Activated CD8-positive, alpha-beta T cell treated with anti-CD3 and anti-CD28 coated beads for 36 hours (primary cell): ENCODE data around the gene GCAT. TPM values are rescaled to one million over a fixed set of nuclear protein-coding genes. Genes with fewer than 3 reads are reported as not detected.

ENCODE experiments used
- ATAC-seq: fragments of 200-7000 bp; cut with Tn5 transposase; one replicate; pipeline ENCODE4 v1.10.0; 2021; ENCODE audit warnings: mild to moderate bottlenecking, moderate library complexity
- CTCF ChIA-PET: fragments of 350-600 bp; sonication (Branson Sonifier 250); formaldehyde crosslinking; loops from one replicate; lab custom pipeline; 2021; ENCODE audit warnings: antibody characterized with exemption; lab: Charles Lee
- POLR2A ChIA-PET: fragments of 350-600 bp; sonication (Branson Sonifier 250); formaldehyde crosslinking; loops from one replicate; lab custom pipeline; 2021; ENCODE audit warnings: antibody characterized with exemption; lab: Charles Lee
- DNase-seq: peaks from one replicate; pipeline ENCODE4 v3.0.0-alpha.2; 2020
- H3K27ac Mint-ChIP-seq: one replicate; pipeline ENCODE4 v1.8.0; 2021; ENCODE audit warnings: mild to moderate bottlenecking, mixed read lengths
- H3K27me3 Mint-ChIP-seq: one replicate; pipeline ENCODE4 v1.8.0; 2021; ENCODE audit warnings: mixed read lengths
- H3K36me3 Mint-ChIP-seq: one replicate; pipeline ENCODE4 v1.8.0; 2021; ENCODE audit warnings: low read depth, mixed read lengths
- H3K4me1 Mint-ChIP-seq: one replicate; pipeline ENCODE4 v1.8.0; 2021; ENCODE audit warnings: low read depth, mixed read lengths
- H3K4me3 Mint-ChIP-seq: one replicate; pipeline ENCODE4 v1.8.0; 2021; ENCODE audit warnings: mild to moderate bottlenecking, moderate library complexity, mixed read lengths
- H3K9me3 Mint-ChIP-seq: one replicate; pipeline ENCODE4 v1.8.0; 2021; ENCODE audit warnings: mixed read lengths
- intact Hi-C: fragments of 100-400 bp; cut with micrococcal nuclease; formaldehyde crosslinking; loops from one replicate; pipeline ENCODE4 v1.10.0; 2022
- total RNA-seq, 2 experiments: library from RNA; stranded (reverse); gene quantifications; one replicate each; pipeline ENCODE4 v1.2.3, GENCODE V29; 2021
- TF ChIP-seq, protein P1 (sequence below): fragments of 200-600 bp; IDR thresholded peaks from one replicate; pipeline ENCODE4 v1.8.0; 2022; ENCODE audit warnings: antibody characterized with exemption, mild to moderate bottlenecking

GCAT gene
- total RNA-seq, 2 experiments from 2014 or later, result 19.0 to 20.4 TPM

DNA sequence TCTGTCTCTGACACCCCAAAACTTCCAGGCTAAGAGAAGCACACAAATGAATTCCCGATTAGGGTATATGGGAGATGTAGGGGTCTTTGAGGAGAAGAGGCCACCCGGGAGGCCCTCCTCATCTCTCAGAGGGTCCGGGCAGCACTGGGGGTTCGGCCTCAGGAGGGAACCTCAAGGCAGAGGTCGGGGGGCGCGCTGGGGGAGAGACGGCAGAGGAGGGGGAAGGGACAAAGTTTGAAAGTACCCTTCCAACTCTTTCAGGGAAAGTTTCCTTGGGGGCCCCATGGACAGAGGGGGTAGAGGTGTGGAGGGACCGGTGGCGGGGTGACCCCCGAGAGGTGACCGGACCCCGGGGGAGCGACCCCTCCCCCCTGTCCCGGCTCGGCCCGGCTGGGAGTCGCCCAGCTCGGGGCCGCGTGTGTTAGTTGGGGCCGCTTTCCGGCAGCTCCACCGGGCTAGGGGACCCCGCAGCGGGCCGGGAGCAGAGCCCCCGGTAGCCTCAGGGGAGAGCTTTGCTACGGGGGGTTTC is 3.3 kb upstream of the GCAT start:
- H3K27me3 Mint-ChIP-seq, result peaks cover 52% of the 10 kb centered on the region
- H3K4me1 Mint-ChIP-seq, result peaks cover 36% of the 10 kb centered on the region

DNA sequence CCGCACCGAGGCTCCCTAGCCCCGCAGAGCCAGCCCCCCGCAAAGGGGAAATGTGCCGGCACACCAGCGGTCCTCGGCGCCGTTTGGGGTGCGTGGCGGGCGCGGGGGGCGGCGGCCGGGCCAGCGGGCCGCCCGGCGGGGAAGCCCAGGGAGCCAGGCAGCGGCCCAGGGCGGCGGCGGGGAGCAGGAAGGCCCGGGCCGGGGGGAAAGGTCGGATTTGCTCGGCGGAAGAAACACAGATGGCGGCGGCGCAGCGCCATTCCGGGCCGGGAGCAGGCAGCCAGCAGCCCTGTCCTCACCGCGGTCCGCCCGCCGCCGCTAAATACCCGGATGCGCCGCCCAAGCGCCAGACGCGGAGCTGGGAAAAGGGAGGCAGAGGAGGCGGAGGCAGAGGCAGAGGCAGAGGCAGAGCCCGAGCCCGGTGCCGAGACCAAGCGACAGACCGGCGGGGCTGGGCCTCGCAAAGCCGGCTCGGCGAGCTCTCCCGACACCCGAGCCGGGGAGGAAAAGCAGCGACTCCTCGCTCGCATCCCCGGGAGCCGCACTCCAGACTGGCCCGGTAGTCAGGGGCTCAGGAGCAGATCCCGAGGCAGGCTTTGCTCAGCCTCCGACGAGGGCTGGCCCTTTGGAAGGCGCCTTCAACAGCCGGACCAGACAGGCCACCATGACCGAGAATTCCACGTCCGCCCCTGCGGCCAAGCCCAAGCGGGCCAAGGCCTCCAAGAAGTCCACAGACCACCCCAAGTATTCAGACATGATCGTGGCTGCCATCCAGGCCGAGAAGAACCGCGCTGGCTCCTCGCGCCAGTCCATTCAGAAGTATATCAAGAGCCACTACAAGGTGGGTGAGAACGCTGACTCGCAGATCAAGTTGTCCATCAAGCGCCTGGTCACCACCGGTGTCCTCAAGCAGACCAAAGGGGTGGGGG is 2.6 kb upstream of the GCAT start:
- CTCF ChIA-PET, result interaction anchor here (1.0 to 5.8 kb wide), 2 partner anchors 14 to 58 kb away, joined by 3 to 73 read pairs; no protein-coding TSS in a partner anchor
- peak; percentile 71 for DNase-seq
- Mint-ChIP-seq H3K27me3 (peaks cover 55% of the 10 kb centered on the region), H3K27ac (no peak overlapping the region), H3K4me3 (peak overlapping the region; percentile 59), H3K9me3 (no peaks in the 10 kb centered on the region), H3K4me1 (peaks cover 36% of the 10 kb centered on the region), H3K36me3 (no peaks in the 10 kb centered on the region)
- intact Hi-C loops, result no loop called here
- POLR2A ChIA-PET, result interaction anchor here (2.0 kb wide), 1 partner anchor 64 kb away, joined by 5 read pairs; no protein-coding TSS in a partner anchor
- TF ChIP-seq, protein P1, sequence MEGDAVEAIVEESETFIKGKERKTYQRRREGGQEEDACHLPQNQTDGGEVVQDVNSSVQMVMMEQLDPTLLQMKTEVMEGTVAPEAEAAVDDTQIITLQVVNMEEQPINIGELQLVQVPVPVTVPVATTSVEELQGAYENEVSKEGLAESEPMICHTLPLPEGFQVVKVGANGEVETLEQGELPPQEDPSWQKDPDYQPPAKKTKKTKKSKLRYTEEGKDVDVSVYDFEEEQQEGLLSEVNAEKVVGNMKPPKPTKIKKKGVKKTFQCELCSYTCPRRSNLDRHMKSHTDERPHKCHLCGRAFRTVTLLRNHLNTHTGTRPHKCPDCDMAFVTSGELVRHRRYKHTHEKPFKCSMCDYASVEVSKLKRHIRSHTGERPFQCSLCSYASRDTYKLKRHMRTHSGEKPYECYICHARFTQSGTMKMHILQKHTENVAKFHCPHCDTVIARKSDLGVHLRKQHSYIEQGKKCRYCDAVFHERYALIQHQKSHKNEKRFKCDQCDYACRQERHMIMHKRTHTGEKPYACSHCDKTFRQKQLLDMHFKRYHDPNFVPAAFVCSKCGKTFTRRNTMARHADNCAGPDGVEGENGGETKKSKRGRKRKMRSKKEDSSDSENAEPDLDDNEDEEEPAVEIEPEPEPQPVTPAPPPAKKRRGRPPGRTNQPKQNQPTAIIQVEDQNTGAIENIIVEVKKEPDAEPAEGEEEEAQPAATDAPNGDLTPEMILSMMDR, result no peak
- ATAC-seq, result peak; percentile 11

More for the DNA sequence above, 3.3 kb upstream of the GCAT start:
- Mint-ChIP-seq H3K4me3 (peak overlapping the region; percentile 48), H3K9me3 (no peaks in the 10 kb centered on the region), H3K36me3 (no peaks in the 10 kb centered on the region), H3K27ac (no peak overlapping the region)
- ATAC-seq (no peak), DNase-seq (no peak)
- POLR2A ChIA-PET, result interaction anchor here (2.0 kb wide), 1 partner anchor 64 kb away, joined by 5 read pairs; no protein-coding TSS in a partner anchor
- CTCF ChIA-PET, result interaction anchor here (1.0 to 5.8 kb wide), 2 partner anchors 14 to 59 kb away, joined by 3 to 73 read pairs; no protein-coding TSS in a partner anchor
- TF ChIP-seq, protein P1, result no peak
- intact Hi-C loops, result no loop called here

GRCh38 chr22:37805810-37806277 is 1.9 kb upstream of the GCAT start:
- H3K9me3 Mint-ChIP-seq, result no peaks in the 10 kb centered on the region
- H3K36me3 Mint-ChIP-seq, result no peaks in the 10 kb centered on the region
- ChIA-PET CTCF (interaction anchor here (5.8 kb wide), 1 partner anchor 13 kb away, joined by 73 read pairs; no protein-coding TSS in a partner anchor), POLR2A (interaction anchor here (3.2 kb wide), 1 partner anchor 197 kb away, joined by 7 read pairs; the partner anchor contains the start of gene GGA1)
- peak overlapping the region; percentile 59 for H3K4me3 Mint-ChIP-seq
- H3K4me1 Mint-ChIP-seq, result peaks cover 36% of the 10 kb centered on the region
- no peak for DNase-seq
- H3K27ac Mint-ChIP-seq, result no peak overlapping the region
- intact Hi-C loops, result no loop called here
- TF ChIP-seq, protein P1, result no peak
- ATAC-seq, result no peak
- H3K27me3 Mint-ChIP-seq, result peaks cover 52% of the 10 kb centered on the region

- no peaks in the 10 kb centered on the region for H3K9me3 Mint-ChIP-seq
- no peaks in the 10 kb centered on the region for H3K36me3 Mint-ChIP-seq
- ChIA-PET CTCF (interaction anchor here (2.0 to 5.8 kb wide), 3 partner anchors 12 to 163 kb away, joined by 8 to 73 read pairs (median 11); no protein-coding TSS in a partner anchor), POLR2A (interaction anchor here (1.0 to 3.2 kb wide), 3 partner anchors 12 to 198 kb away, joined by 3 to 7 read pairs (median 3); partner anchors contain the start of gene GGA1)
- ATAC-seq (no peak), DNase-seq (peak; percentile 64)
- TF ChIP-seq, protein P1, result no peak
- peaks cover 52% of the 10 kb centered on the region for H3K27me3 Mint-ChIP-seq
- no peak overlapping the region for H3K27ac Mint-ChIP-seq
- intact Hi-C loops, result no loop called here
- H3K4me1 Mint-ChIP-seq, result peaks cover 36% of the 10 kb centered on the region
- peak overlapping the region; percentile 77 for H3K4me3 Mint-ChIP-seq
These were observed 1.1 kb upstream of the GCAT start for GRCh38 chr22:37806409-37807333.
